HG02973 (cell line): ENCODE data around the gene NEU3.
"Not testable (repeated sequence)": the region's sequence is repeated elsewhere in the genome, so short reads cannot be mapped to it uniquely, and the experiment has no call there.

Experiments used
- ATAC-seq: cut with Tn5 transposase; IDR thresholded peaks from one replicate; pipeline ENCODE4 v1.9.1; 2021; ENCODE audit warnings: moderate library complexity; ENCODE audit not compliant: unreplicated experiment

The NEU3 gene

DNA sequence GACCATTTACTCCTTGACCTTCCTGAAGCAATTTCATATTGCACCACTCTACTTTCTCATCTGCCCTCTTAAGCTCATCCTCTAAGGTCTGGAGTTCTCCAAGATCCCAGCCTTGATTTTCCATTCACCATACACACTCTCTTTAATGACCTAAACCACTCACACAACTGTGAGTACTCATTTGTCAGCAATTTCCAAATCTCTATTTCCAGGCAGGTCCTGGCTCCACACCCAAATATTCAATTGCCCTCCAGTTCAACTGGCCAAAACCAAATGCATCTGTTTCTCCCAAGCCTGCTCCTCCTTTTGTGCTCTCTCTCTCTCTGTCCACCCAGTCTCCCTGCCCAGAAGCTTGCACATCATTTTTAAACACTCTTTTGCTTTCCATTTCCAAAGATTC lies 39.6 kb downstream of the NEU3 start:
- no peak for ATAC-seq

DNA sequence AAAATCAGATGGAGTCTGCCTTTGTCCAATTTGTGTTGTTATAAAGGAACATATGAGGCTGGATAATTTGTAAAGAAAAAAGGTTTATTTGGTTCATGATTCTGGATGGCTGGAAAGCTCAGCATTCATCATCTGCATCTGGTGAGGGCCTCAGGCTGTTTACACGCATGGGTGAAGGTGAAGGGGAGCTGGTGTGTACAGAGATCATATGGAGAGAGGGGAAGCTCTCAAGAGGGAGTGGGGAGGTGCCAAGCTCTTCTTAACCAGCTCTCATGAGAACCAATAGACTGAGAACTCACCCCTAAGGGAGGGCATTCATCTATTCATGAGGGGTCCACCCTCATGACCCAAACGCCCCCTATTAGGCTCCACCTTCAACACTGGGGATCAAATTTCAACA lies 40.0 kb downstream of the NEU3 start:
- no peak for ATAC-seq

DNA sequence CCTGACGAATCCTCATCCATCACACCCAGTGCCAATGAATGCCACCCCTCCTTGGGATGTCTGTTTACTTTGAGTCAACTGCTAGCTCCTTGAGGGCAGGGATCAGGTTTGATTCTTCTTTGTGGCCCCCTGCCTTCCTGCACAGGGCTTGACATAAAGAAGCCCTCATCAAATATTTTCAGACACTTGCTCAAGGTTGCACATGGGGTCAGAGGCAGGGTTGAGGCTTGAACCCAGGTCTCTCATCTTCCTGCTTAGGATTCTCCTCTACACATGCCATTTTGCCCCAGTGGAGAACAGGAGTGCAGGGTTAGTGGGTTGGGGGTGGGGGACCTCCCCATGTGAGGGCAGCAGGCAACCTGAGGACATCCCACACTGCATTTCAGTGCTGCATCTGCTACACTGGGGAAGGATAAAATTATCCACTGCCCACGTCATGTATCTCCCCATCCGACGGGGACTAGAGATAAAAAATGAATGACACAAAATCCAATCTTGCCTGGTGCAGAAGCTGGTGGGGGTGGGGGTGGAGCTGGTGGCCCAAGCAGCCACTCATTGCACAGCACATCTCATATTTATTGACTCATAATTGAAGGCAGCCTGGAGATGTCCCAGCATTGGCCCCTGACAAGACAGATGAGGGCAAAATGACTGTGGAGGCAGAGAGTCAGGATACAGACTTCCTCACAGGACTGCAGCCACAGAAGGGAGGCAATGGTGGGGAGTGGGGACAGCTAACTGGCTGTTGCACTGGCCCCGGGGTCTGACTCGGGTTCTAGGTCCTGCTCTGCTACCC lies 41.3 kb downstream of the NEU3 start:
- no peak for ATAC-seq

DNA sequence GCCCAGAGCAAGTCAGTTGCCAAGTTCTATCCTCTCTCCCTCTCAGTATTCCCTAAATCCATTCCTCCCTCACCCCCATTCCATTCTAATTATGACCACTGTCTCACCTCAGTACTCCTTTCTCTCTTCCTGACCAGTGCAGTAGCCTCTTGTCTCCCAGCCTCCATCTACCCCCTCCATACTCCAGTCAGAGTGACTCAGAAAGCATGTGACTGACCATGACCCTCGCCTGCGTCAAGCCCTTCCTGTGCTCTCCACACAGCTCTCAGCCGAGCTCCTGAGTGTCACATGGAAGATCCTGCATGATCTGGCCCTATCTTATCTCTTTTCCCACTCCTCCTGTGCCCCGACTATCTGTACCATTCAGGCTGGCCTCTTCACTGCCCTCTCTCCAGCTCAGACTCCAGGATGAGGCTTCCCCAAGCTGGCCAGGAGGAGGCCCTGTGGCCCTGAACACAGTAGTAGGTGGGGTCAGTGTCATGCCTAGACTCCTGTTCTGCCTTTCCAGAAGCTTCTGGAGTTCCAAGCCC lies 42.6 kb downstream of the NEU3 start:
- ATAC-seq = no peak

DNA sequence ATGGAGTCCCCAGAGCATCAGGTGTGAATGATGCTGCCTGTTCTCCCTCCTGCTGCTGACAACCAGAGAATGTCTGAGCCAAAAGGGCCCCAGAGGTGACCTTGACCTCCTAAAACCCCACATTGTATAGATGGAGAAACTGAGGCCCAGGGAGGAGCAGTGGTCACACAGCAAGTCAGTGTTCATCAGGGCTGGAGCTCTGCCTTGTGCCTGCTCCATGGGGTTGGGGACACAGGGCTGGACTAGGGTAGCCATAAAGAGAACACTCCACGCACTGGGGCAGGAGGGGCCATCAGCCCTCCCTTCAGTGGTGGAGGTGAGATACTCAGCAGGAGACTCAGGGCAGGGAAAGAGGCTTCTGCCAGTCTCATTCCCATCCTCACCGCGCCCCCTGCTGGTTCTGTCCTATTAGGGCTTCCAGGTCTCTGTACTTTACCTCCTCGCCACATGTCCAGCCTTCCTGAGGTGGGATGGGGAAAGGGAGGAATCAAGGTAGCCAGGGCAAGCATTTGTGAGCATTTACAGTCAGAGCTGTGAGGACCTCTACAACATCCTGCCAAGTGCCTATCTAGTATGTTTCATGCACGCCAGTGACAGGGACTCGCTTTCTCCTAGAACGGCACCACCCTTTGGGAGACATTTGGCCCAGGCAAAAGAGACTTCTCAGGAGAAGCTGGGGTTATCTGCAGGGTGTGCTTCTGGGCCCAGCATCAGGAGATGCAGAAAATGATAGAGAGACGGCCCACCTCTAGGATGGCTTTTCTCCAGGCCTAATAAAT lies 43.2 kb downstream of the NEU3 start:
- no peak for ATAC-seq

DNA sequence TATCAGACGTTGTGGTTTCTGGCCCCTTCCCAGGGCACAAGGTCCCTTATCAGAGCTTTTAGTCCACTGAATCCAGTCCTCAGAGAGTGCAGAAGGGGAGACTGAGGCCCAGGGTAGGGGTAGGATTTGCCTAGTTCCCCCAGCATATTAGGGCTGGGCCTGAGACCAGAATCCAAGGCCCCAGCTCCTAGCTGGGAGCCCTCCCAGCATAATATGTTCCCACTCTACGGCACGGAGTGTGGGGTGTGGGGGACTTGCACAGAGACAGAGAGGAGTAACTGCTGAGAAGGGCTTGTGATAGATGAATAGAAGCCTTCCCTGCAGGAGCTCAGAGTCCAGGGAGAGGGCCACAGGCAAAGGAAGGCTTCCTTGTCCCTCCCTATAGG lies 43.8 kb downstream of the NEU3 start:
- ATAC-seq = no peak

DNA sequence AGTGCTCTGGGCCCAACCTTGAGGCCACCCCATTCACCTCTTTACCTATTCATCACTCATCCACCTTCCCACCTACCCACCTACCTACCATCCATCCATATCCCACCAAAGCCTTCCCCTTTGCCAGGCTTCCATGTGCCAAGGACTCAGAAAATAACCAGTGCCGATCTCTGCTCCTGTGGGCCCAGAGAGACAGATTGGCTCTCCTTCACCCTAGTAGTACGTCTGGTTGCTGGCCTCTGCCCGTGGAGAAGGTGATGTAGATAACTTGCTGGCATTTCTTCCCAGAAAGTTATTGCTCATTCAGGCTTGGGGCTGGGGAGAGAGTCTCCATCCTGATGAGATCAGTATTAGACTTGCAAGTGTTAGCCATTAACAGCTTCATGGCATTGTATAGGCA lies 45.2 kb downstream of the NEU3 start:
- no peak for ATAC-seq

DNA sequence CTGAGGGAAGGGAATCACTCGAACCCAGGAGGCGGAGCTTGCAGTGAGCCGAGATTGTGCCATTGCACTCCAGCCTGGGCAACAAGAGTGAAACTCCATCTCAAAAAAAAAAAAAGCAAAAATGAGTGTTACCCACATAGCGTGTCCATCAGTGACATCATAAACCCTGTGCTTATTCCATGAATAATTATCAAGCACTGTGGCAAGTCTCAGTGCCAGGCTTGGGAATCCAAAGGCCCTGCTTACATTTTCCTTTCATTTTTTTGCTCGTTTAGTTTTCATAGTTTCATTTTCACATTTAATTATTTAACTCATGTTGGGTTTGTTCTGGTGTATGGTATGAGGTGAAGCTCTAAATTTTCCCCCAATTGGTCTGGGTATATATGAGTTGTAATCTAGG lies 46.5 kb downstream of the NEU3 start:
- ATAC-seq = no peak

DNA sequence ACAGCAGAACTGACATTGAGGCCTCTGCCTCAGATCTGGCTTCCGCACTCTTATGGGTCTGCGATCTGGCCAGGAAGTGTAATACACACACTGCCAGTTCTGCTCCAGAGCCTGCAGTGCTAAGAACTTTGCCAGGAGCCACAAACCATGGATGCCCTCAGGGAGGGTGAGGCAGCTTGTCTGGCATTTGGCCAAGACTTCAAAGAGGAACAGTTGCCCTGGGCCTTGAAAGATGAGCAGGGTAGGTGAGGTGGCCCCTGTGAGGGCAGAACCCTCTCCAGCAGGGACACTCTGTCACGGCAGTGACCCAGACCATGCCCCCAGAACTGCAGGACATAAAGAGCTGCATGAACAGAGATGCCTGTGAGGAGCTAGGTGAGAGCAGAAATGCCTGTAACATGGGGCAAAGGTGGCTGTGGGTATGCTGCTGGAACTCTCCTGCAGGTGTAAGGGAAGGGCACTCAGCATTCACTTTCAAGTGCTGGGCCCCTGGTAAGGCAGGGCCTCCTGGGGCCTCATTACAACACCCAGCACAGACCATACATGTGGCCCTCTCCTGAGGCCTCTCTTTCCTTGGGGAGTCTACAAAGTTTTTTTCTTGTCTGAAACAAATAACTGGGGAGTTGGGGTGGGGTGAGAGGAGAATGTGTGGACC lies 47.3 kb downstream of the NEU3 start:
- ATAC-seq = no peak

DNA sequence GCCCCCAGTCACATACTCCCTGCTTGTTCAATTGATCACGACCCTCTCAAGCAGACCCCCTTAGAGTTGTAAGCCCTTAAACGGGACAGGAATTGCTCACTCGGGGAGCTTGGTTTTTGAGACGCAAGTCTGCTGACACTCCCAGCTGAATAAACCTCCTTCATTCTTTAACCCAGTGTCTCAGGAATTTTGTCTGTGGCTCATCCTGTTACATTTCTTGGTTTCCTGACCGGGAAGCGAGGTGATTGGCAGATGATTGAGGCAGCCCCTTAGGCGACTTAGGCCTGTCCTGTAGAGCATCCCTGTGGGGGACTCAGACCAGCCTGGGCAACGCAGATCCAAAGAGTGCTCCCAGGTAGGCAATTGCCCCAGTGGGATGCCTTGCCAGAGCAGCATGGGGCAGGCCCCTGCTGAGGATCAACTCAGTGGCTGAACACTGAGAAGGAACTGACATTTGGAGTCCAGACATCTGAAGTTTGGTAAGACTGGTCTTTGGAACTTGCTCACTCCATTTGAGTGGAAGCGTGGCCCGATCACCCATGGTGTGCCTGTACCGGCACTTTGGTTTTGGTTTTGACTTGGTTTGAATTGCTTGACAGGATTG lies 51.5 kb downstream of the NEU3 start:
- no peak for ATAC-seq

DNA sequence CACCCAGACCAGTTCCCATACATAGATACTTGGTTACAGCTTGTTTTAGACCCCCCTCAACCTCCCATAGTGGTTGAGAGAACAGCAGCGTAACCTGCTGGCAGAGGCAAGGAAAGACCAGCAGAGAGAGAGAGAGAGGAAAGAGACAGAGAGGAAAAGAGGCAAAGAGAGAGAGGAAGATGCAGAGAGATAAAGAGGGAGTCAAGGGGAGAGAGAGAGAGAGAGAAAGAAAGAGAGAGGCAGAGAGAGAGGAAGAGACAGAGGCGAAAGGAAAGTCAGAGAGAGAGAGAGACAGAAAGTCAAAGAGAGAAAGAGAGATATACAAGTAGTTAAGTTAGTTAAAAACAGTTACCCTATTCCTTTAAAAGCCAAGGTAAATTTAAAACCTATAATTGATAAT lies 52.5 kb downstream of the NEU3 start:
- no peak for ATAC-seq

DNA sequence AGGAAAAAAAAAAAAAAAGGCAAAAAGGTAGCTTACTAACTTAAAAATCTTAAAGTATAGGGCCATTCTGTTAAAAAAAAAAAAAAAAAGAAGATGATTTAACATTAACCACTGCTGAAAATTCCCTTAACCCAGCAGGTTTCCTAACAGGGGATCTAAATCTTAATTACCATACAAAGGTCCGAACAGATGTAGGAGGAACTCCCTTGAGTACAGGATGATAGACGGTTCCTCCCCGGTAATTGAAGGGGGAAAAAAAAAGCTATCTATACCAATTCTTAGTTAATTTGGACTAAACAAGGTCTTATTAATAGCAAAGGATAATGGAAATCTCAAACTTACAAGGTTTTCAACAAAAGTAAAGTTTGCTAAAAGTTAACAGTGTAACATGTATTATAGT lies 53.1 kb downstream of the NEU3 start:
- not testable (repeated sequence) for ATAC-seq

DNA sequence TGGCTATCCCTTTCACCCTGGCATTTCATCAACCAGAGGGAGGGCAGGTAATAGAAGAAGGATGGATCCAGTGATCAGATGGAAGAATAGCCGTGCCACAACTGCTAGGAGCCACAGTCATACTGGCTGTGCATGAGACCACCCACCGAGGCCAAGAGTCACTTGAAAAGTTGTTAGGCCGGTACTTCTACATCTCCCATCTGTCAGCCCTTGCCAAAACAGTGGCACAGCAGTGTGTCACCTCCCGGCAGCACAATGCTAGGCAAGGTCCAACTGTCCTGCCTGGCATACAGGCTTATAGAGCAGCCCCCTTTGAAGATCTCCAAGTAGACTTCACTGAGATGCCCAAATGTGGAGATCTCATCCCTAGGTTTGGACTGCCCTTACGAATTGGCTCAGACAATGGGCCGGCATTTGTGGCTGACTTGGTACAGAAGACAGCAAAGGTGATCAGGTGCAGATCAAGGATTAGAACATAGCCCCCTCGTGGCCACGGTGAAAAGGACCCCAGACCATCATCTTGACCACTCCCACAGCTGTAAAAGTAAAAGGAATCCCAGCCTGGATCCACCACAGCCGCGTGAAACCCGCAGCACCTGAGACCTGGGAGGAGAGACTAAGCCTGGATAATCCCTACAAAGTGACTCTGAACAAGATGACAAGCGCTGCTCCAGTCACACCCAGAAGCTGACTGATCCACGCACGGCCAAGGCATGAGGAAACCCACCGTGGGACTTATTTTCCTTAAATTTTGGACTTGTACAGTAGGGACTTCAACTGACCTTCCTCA lies 55.8 kb downstream of the NEU3 start:
- not testable (repeated sequence) for ATAC-seq

DNA sequence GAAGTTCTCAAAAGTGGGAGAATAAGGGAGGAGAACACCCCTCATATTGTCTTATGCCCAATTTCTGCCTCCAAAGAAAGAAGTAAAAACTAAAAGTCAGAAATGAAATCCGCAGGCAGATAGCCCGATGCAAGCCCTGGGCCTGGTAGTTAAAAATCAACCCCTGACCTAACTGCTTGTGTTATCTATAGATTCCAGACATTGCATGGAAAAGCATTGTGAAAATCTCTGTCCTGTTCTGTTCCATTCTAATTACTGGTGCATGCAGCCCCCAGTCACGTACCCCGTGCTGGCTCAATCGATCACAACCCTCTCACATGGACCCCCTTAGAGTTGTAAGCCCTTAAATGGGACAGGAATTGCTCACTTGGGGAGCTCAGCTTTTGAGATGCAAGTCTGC lies 57.9 kb downstream of the NEU3 start:
- not testable (repeated sequence) for ATAC-seq

DNA sequence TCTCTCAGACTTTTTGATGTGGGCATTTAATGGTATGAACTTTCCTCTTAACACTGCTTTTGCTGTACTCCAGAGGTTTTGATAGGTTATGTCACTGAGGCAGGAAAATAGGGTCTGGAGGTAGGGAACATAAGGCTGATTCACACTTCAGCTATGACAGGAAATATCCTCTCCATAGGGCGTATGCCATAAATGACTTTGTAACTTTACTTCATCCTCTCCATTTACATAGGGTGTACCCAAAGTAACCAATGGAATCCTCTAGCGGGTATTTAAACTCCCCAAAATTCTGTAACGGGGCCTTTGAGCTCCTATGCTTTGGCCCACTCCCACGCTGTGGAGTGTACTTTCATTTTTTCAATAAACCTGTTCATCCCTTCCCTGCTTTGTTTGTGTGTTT lies 58.5 kb downstream of the NEU3 start:
- ATAC-seq = no peak

DNA sequence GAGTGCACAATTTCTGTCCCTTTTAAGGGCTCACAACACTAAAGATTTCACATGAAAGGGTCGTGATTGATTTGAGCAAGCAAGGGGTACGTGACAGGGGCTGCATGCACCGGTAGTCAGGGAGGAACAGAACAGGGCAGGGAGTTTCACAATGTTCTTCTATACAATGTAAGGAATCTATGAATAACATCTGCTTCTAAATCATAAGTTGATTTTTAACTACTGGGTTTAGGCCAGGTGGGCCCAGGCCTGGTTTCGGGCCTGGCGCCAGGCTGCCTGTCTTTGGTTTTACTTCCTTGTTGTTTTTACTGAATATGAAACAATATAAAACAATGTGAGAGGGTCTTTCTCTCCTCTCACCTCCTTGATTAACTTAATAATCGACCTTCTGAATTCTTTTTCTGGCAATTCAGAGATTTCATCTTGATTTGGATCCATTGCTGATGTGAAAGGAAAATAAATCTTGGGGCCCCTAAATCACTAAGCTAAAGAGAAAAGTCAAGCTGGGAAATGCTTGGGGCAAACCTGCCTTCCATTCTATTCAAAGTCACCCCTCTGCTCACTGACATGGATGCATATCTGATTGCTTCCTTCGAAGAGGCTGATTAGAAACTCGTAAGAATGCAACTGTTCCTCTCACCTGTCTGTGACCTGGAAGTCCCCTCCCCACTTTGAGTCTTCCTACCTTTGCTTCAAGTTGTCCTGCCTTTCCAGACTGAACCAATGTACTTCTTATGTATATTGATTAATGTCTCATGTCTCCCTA lies 61.0 kb downstream of the NEU3 start:
- not testable (repeated sequence) for ATAC-seq

DNA sequence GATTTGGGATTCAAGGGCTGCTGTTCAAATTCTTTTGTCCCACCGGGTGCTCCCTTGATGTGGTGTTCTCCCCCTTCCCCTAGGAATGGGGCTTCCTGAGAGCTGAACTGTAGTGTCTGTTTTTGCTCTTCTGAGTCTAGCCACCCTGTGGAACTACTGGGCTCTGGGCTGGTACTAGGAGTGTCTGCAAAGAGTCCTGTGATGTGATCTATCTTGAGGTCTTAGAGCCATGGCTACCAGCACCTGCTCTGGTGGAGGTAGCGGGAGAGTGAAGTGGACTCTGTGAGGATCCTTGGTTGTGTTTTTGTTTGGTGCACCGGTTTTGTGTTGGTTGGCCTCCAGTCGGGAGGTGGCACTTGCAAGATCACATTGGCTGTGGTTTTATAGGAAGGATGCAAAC lies 61.8 kb downstream of the NEU3 start:
- no peak for ATAC-seq

DNA sequence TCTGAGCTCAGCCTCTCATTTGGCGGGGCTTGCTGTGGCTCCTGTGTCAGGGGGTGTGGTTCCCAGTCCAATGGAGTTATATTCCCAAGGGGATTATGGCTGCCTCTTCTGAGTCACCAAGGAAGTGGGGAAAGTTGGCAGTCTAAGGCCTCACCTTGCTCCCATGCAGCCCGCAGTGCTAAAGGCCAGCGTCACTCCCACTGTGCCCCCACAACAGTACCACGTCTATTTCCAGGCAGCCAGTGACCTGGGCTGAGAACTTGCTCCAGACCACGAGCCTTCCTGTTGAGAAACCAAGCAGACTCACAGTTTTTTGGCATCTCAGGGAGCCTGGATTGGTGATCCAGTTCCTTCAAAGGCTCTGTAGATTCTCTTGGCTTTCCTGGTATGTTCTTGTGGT lies 62.3 kb downstream of the NEU3 start:
- no peak for ATAC-seq

DNA sequence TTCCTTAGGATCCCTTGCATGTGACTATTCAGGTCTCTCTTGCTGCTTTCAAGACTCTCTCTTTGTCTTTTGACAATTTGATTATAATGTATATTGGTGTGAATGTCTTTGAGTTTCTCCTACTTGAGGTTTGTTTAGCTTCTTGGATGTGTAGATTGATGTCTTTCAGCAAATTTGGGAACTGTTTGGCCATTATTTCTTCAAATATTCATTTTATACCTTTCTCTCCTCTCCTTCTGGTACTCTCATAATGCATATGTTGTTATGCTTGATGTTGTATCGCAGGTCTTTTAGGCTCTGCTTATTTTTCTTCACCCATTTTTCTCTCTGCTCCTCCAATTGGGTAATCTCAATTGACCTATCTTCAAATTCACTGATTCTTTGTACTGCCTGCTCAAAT lies 63.7 kb downstream of the NEU3 start:
- no peak for ATAC-seq

DNA sequence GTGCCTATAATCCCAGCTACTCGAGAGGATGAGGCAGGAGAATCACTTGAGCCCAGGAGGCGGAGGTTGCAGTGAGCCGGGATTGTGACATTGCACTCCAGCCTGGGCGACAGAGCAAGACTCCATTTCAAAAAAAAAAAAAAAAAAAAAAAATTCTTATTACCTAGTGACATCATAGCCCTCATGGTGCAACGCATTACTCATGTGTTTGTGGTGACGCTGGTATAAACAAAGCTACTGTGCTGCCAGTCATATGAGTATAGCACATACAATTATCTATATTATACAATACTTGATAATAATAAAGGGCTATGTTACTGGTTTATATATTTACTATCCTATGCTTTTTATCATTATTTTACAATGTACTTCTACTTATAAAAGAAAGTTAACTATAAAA lies 66.8 kb downstream of the NEU3 start:
- ATAC-seq = no peak
